GM12801 (cell line): ENCODE measurements around the gene DSCAM.

ENCODE experiments used
- TF ChIP-seq, protein P1 (sequence below): IDR thresholded peaks from one replicate; pipeline ENCODE4 v1.5.1; 2011; ENCODE audit warnings: control low read depth; ENCODE audit not compliant: insufficient read length; ENCODE audit errors: extremely low read depth

DSCAM gene

DNA sequence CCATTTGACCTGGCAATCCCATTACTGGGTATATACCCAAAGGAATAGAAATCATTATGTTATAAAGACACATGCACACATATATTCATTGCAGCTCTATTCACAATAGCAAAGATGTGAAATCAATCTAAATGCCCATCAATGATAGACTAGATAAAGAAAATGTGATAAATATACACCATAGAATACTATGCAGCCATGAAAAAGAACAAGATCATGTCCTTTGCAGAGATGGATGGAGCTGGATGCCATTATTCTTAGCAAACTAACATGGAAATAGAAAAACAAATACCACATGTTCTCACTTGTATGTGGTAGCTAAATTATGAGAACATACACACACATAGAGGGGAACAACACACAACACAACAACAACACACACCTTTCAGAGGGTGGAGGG lies 731.2 kb downstream of the DSCAM start:
- TF ChIP-seq, protein P1, sequence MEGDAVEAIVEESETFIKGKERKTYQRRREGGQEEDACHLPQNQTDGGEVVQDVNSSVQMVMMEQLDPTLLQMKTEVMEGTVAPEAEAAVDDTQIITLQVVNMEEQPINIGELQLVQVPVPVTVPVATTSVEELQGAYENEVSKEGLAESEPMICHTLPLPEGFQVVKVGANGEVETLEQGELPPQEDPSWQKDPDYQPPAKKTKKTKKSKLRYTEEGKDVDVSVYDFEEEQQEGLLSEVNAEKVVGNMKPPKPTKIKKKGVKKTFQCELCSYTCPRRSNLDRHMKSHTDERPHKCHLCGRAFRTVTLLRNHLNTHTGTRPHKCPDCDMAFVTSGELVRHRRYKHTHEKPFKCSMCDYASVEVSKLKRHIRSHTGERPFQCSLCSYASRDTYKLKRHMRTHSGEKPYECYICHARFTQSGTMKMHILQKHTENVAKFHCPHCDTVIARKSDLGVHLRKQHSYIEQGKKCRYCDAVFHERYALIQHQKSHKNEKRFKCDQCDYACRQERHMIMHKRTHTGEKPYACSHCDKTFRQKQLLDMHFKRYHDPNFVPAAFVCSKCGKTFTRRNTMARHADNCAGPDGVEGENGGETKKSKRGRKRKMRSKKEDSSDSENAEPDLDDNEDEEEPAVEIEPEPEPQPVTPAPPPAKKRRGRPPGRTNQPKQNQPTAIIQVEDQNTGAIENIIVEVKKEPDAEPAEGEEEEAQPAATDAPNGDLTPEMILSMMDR, result no peak

DNA sequence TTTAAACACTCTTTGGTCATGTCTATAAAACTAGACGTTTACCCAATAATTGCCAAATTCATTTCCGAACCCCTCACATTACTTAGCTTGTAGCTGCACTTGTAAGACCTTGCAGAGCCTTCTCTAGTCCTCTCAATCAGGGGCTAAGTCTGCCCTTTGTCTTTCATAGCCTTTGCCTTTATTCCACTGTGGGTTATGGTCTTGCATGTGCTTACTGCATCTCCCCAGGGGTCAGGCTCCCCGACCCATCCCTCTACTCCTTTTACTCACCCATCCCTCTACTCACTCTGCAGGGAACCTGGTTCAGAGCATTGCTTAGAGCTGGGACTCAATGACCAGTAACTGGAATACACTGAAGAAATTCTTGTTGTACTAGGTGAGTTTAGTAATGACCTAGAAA lies 744.3 kb downstream of the DSCAM start:
- TF ChIP-seq, protein P1, result no peak

DNA sequence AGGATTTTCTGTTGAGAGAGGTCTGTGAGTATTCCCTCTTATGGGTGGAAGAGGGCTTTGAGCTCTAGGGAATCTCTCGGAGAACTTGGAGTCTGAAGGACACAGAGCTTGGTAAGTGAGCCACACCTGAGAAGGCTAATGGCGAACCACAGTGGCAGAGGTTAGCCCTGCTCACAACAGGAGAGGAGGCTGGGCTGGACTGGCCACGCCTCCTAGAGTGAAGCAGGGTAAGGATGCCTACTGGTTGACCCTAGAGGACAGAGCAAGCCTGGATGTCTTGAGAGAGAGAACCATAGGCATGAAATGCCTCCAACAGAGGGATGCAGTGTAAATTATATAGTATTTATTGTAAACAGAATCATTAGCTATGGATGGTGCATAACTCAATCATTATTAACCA lies 747.1 kb downstream of the DSCAM start:
- TF ChIP-seq, protein P1, result no peak

DNA sequence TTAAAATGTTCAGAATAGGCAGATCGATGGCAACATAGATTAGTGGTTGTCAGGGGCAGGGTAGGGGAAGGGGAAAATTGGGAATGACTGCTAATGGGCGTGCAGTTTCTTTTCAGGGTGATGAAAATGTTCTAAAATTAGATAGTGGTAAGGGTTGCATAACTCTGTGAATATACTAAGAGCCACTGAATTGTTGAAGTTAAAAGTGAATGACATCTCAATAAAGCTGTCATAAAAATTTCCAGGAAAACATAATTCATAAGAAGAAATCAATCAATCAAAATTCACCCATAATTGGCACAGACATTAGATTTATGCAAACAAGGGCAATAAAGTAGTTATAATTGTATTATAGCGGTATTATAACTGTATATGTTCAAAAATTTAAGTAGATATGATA lies 751.5 kb downstream of the DSCAM start:
- TF ChIP-seq, protein P1, result no peak

DNA sequence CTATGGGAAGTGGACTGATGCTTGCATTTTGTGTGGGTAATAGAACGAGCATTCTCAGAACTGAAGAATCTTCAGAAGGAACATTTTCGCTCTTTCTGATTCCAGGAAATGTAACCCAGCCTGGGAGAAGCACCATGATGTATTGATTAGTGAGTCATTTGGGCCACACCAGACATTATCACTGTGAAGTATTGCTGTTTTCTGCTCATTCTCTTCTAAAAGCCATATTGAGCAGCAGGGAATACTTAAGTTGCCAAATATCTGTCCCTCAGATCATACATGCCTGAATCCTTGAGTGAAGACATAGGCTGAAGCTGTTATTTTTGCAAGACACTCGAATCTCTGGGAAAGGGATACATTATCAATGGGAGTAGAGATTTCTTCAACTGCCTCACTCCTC lies 766.6 kb downstream of the DSCAM start:
- TF ChIP-seq, protein P1, result no peak

DNA sequence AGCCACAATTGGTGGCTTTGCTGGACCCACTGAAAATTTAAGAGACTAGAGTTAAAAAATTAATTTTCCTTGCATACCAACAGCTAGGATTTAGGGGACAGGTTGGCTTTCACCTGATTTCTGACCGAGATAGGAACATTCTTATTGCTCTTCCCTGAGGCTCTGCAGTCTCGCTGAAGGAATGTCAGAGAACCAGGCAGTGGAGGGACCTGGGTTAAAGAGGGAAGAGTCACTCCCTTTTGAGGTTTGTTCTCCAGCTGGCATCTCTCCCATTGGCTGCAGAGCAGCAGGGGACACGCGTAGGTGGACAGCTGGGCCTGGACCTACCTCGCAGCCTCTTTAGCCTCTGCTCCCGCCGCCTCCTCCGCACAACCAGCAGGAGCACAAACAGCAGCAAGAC lies 772.2 kb downstream of the DSCAM start:
- TF ChIP-seq, protein P1, result no peak

DNA sequence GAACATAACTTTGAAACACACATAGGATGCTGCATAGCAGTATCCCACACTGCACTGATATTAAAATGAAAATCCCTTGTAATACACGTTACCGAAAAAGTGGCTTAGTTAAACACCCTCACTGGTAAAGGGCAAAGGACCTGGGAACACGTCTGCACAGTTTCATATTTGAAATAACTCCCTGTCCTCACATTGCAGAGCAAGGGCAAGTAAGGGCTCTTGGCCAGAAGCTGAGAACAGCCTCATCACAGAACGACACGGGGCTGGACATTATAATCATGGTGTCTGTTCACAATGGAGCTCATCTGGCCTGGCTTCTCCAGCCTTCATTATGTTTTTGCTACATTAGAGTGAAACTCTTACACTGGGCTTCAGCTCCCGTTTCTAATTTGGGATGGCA lies 772.8 kb downstream of the DSCAM start:
- TF ChIP-seq, protein P1, result no peak

DNA sequence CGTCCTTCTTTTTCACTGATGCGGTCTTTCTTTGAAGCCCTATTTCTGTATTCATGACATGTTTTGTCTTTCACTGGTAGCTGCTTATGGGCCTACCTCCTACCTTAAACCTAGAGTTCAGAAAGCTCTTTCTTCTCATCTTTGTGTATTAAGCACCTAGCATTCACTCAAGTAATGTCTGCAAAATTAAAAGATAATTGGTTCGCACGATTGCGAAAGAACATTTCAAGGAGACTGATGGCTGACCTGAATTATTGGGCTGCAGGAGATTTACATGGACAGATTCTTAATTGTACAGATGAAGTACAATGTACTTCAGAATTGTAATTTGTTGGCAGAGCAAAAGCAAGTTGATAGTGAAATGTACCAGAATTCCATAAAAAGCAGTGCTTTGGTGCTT lies 773.3 kb downstream of the DSCAM start:
- TF ChIP-seq, protein P1, result no peak
